Heart left ventricle (tissue), 13 donors: ENCODE results near the gene ARHGEF28.

Experiments used
- POLR2A ChIP-seq, 2 donors: fragments of 450-650 bp; IDR thresholded peaks; one replicate each; pipeline ENCODE4 v1.6.1; 2017; ENCODE audit warnings: antibody characterized with exemption in 2 of 2, mild to moderate bottlenecking in 2 of 2, moderate library complexity in 2 of 2
- TF ChIP-seq, protein P1 (sequence below), 12 donors: fragments of 200-600 bp; sonication (generic) in 4 of 12; IDR thresholded peaks; one replicate each; pipeline versions ENCODE4 v1.5.0 to v1.8.0; 2018 to 2022; ENCODE audit warnings: antibody characterized with exemption in 12 of 12, mild to moderate bottlenecking in 5 of 12
- donor health status: ischemic (EF 13 %, LVEDD 7.1; RV severe dilation, severe dysfunction).
- donor health status: DM: no; HTN: yes; CAD: no.
- donor health status: DM: no; HTN: no; CAD: no.
- donor health status: ischemic (EF 25% LVEDD 6.9; RV normal size, moderate dysfunction).
- donor health status: ischemic (EF 25% LVEDD 5.7; RV mildly dilated, moderate dysfunction).
- donor health status: ischemic (EF 35%, LVEDD 5.7; RV mildly dilated, moderate dysfunction).
- donor health status: nonischemic (EF 11% LVEDD 7.7; RV severe dilation, severe dysfunction).
- donor health status: DM: yes; HTN: yes; CAD: no.
- donor health status: PGD.
- donor health status: ischemic (EF 29% LVEDD 5.4; RV normal size, mild dysfunction).
- donor health status: nonischemic (EF 23%, LVEDD 6.1; RV moderate dilation, normal function).

DNA sequence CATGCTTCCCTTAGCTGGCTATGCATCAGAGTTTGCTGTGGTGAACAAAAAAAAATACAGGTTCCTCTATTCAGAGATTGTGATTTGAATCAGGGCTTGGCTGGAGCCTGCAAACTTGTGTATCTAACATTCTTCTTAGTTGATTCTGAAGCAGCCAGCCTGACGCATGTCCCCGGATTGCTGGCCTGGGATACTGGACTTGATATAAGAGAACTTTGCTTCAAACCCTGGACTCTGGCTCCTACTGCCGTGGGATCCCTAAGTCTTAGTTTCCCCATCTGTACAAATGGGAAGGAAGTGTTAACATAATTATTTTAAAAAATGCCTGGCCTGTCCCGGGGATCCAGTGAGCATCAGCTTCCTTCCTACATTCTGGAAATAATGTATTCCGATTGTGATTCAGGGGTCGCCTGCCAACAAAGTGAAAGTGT is 292.8 kb downstream of the ARHGEF28 start:
- TF ChIP-seq, protein P1, sequence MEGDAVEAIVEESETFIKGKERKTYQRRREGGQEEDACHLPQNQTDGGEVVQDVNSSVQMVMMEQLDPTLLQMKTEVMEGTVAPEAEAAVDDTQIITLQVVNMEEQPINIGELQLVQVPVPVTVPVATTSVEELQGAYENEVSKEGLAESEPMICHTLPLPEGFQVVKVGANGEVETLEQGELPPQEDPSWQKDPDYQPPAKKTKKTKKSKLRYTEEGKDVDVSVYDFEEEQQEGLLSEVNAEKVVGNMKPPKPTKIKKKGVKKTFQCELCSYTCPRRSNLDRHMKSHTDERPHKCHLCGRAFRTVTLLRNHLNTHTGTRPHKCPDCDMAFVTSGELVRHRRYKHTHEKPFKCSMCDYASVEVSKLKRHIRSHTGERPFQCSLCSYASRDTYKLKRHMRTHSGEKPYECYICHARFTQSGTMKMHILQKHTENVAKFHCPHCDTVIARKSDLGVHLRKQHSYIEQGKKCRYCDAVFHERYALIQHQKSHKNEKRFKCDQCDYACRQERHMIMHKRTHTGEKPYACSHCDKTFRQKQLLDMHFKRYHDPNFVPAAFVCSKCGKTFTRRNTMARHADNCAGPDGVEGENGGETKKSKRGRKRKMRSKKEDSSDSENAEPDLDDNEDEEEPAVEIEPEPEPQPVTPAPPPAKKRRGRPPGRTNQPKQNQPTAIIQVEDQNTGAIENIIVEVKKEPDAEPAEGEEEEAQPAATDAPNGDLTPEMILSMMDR (IDR thresholded peaks at IDR 0.05) = no peak
- TF ChIP-seq POLR2A (IDR thresholded peaks at IDR 0.05) = no peak
